ENCODE measurements around the gene FPR1.

Gene FPR1

DNA sequence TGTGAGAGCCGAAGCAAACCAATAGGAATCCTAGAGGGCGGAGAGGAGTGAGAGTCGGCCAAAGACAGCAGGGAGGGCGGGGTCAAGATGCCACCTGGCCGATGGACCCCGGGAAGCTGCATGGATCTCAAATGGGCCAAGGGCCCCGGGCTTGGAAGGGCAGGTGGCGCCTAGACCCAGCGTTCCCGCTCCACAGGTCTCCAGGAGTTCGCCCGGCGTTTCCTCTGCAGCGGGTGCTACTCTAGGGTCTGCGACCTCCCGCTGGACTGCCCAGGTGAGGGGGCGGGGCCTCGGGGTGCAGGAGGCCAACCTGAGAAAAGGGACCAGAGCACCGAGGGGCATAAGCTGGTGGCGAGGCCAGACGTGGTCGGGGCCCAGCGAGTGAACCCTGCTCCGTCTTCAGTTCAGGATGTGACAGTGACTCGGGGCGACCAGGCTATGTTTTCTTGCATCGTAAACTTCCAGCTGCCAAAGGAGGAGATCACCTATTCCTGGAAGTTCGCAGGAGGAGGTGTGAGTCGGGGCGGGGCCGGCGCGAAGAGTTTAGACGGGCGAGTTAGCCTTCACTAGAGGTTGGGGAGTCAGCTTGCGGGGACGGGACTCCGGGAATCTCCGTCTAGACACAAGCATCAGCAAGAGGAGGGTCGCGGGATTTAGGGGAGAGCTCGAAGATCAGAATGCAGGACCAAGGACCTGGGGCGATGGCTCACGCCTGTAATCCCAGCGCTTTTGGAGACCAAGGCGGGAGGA, 48.7 kb downstream of the FPR1 start:
- no peak for DNase-seq

DNA sequence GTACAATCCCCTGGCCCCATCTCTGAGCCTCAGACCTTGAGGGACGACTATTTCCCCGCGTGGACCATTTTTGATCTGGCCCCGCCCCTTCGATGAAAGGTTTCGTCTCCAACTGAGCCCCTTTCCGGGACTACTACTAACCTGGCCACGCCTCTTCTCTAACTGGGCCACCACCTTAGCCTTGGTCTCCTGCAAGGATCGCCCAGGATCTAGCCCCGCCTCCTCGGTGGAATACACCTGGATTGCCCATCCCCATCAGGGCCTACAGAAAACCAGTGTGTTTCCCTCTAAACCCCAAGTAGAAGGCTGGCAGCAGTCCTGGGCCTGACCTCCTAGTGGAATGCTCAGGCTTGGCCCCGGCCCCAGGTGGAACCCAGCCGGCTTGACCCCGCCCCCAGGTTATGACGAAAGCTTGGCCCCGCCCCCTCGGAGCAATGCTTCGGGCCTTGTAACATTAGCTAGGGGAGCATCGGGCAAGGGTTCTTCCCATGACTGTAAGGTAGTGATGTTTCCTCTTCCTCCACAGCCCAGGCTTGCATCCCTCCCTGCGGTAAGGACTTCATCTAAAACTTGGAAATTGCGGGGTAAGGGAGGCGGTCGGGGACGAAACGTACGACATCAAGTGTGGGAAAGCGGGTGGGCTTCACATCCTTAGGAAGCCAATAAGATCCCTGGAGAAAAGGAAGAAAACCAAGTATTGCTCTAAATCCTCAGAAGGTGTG, 49.4 kb downstream of the FPR1 start:
- peak; percentile 61 for DNase-seq

DNA sequence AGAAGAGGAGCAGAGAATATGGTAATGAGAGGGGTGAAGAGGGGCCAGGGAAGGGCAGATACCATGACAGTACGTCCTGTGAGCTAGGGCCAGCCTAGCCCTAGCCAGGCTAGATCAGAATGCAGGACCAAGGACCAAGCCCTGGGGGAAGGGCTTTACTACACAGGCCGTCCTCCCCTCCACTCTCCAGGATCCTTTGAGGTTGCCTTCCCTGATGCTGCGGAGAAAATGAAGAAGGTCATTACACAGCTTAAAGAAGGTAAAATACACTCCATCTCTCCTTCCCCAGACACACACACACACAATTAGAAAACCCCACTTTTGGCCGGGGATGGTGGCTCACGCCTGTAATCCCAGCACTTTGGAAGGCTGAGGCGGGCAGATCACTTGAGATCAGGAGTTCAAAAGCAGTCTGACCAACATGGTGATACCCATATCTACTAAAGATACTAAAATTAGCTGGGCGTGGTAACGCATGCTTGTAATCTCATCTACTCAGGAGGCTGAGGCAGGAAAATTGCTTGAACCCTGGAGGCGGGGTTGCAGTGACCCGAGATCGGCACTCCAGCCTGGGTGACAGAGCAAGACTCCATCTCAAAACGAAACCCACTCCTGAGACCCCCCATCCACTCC, 50.1 kb downstream of the FPR1 start:
- DNase-seq = no peak

GRCh38 chr19:51699170-51699569, 52.5 kb downstream of the FPR1 start:
- DNase-seq = no peak

GRCh38 chr19:51698296-51698695, 53.4 kb downstream of the FPR1 start:
- no peak for DNase-seq

DNA sequence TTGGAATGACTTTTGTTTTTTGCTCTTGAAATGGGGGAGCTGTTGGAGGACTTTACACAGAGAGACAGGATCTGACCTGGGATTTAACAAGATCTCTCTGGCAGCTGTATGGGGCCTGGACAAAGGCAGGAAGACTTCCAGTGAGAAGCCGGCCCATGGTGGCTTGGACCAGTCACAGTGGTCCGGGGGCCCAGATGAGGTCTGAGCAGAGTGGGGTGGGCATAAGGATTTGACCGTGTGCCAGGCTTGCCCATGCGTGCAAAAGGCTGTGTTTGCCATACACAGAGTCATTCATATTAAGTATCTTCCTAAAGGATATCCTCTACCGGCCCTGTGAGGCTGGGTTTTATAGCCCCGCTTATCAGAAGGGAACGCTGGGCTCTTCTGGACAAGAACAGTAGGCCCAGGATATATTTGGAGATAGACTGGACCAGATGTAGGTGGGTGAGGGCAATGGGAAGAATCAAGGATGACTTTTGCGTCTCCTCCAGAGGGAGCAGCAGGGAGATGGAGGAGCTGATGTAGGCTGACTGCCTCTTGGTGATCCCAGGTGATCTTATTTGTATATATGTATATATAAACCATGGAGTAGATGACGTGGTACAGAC, 54.4 kb downstream of the FPR1 start:
- DNase-seq = no peak

- DNase-seq = no peak
Observed at GRCh38 chr19:51696606-51697005, 55.1 kb downstream of the FPR1 start.

Data from CD4-positive, alpha-beta T cell treated with Interleukin-17A for 1 hour (primary cell).